Measurements from ENCODE around the gene DDX10.

DNA sequence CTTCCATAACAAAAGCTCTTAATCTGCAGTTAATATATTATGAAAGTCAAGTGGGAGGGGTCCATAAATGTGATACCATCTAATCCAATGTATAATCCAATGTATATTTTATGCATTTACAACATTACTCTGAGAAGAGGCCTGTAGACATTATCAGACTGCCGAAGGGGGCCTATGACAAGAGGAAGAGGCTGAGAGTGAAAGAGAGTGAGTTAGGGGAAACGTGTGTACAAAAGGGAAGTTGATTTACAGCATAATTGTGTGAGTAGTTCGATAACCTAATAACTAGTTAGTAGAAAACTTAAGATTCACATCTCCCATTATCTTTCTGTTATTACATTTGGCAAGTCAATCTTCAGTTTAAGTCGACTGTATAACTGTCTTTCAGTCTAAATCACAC, 86.6 kb downstream of the DDX10 start:
- TF ChIP-seq POLR2AphosphoS5 (IDR thresholded peaks at IDR 0.05) (no peak), CTCF (IDR thresholded peaks at IDR 0.05 in 8 of 11, conservative IDR thresholded peaks at IDR 0.05 in 3 of 11) (no peak)

Measured in spleen (tissue), 7 donors.